ENCODE data around the gene DOCK4. TPM values are rescaled to one million over a fixed set of nuclear protein-coding genes. Genes with fewer than 3 reads are reported as not detected.

DOCK4 gene
- total RNA-seq, 4 donors from 2014 or later: 9.9 to 30.9 (median 13.7) TPM

- no peaks in the 10 kb centered on the region for H3K27me3 ChIP-seq
- H3K9me3 ChIP-seq: no peaks in the 10 kb centered on the region
- no peak for DNase-seq
- no peak overlapping the region for H3K4me3 ChIP-seq
- peaks cover 0 to 37% (median 20%) of the 10 kb centered on the region in 3 donors for H3K4me1 ChIP-seq
- H3K36me3 ChIP-seq: no peaks in the 10 kb centered on the region
- peak overlapping the region in 1 of 4 donors; percentile 2 for H3K27ac ChIP-seq
- TF ChIP-seq CTCF (IDR thresholded peaks at IDR 0.05) (no peak), POLR2A (IDR thresholded peaks at IDR 0.05) (no peak)
- WGBS, 2 donors: 59 to 60% methylated on average over 1 of the region's 1 CpG
- intact Hi-C loops (cut with DNase I): no loop called here
Measured at GRCh38 chr7:111955616-111956015, 250.6 kb downstream of the DOCK4 start.

GRCh38 chr7:111954474-111955381 lies 251.5 kb downstream of the DOCK4 start:
- Histone ChIP-seq H3K27ac (peak overlapping the region; percentile 26 to 63 (median 47)), H3K36me3 (no peaks in the 10 kb centered on the region), H3K9me3 (no peaks in the 10 kb centered on the region), H3K4me1 (peaks cover 0 to 37% (median 20%) of the 10 kb centered on the region in 3 donors), H3K27me3 (no peaks in the 10 kb centered on the region), H3K4me3 (no peak overlapping the region)
- intact Hi-C loops (cut with DNase I): no loop called here
- TF ChIP-seq POLR2A (IDR thresholded peaks at IDR 0.05) (no peak), CTCF (IDR thresholded peaks at IDR 0.05) (no peak)
- 72 to 79% methylated on average over 7 to 14 of the region's 15 CpGs for WGBS, 2 donors
- DNase-seq: no peak

DNA sequence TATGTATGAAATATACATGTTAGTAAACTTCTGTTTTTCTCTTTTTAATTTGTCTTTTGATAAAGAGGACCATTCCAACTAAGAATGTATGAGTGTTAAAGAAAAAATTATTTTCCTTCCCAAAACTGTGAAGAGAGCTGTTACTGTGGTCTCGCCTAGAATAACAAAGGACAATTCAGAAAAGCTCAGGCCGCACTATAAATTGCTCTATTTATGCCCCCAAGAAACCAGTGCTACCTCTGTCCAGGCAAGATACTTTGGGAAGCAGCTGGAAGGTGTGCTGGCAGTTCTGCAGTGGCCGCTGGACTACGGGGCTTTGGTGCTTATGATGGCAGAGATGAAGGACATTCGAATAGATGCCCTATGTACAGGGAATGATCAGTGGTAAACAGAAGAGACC lies 252.1 kb downstream of the DOCK4 start:
- H3K27me3 ChIP-seq: no peaks in the 10 kb centered on the region
- H3K4me1 ChIP-seq: peaks cover 0 to 34% (median 18%) of the 10 kb centered on the region in 3 donors
- no peak for TF ChIP-seq POLR2A (IDR thresholded peaks at IDR 0.05)
- intact Hi-C loops (cut with DNase I): no loop called here
- H3K9me3 ChIP-seq: no peaks in the 10 kb centered on the region
- peak overlapping the region in 3 of 4 donors; percentile 26 to 63 (median 45) for H3K27ac ChIP-seq
- no peak for DNase-seq
- 84 to 96% methylated on average over 5 of the region's 5 CpGs for WGBS, 2 donors
- H3K36me3 ChIP-seq: no peaks in the 10 kb centered on the region
- no peak overlapping the region for H3K4me3 ChIP-seq

DNA sequence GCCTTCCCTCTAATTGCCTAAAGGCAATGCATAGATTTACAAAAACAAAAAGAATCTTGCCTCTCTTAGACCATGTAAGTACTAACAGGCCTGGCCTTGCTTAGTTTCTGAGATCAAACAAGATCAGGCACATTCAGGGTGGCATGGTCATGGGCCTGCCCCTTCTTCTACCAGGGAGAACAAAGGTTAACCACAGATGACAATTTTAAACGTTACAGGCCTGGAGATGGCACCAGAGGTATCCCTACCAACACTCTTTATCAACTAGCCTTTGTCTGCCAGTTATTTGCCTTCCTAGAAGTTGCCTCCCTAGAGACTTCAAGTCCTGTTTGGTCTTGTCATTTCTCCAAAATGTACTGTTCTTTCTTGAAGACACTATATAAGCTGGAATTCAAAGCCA lies 252.6 kb downstream of the DOCK4 start:
- Histone ChIP-seq H3K27ac (peak overlapping the region in 3 of 4 donors; percentile 26 to 63 (median 59)), H3K36me3 (no peaks in the 10 kb centered on the region), H3K9me3 (no peaks in the 10 kb centered on the region), H3K4me3 (no peak overlapping the region), H3K4me1 (peaks cover 0 to 30% (median 15%) of the 10 kb centered on the region in 3 donors), H3K27me3 (no peaks in the 10 kb centered on the region)
- peak in 4 of 6 experiments; percentile 7 to 44 (median 27) for TF ChIP-seq CTCF (IDR thresholded peaks at IDR 0.05)
- no peak for TF ChIP-seq POLR2A (IDR thresholded peaks at IDR 0.05)
- 0% methylated on average over 1 of the region's 1 CpG for WGBS, 2 donors
- intact Hi-C loops (cut with DNase I): no loop called here
- DNase-seq: no peak

GRCh38 chr7:111952783-111953182 lies 253.4 kb downstream of the DOCK4 start:
- no peaks in the 10 kb centered on the region for H3K36me3 ChIP-seq
- TF ChIP-seq CTCF (IDR thresholded peaks at IDR 0.05) (no peak), POLR2A (IDR thresholded peaks at IDR 0.05) (no peak)
- 51 to 56% methylated on average over 4 of the region's 4 CpGs for WGBS, 2 donors
- peak overlapping the region in 3 of 4 donors; percentile 1 to 63 (median 59) for H3K27ac ChIP-seq
- no peaks in the 10 kb centered on the region for H3K27me3 ChIP-seq
- no peaks in the 10 kb centered on the region for H3K9me3 ChIP-seq
- no peak overlapping the region for H3K4me3 ChIP-seq
- H3K4me1 ChIP-seq: peaks cover 0 to 29% (median 15%) of the 10 kb centered on the region in 3 donors
- intact Hi-C loops (cut with DNase I): no loop called here
- no peak for DNase-seq

Measured in esophagus squamous epithelium (tissue), 5 donors.